Rectal smooth muscle tissue (tissue), 1 donor: ENCODE data around the gene CCDC192.

Experiments
- H3K27ac ChIP-seq: one replicate; pipeline ENCODE4 v1.7.0; 2013; ENCODE audit warnings: low read depth, low read length, inconsistent platforms
- H3K27me3 ChIP-seq: one replicate; pipeline ENCODE4 v1.7.0; 2013; ENCODE audit warnings: low read length; ENCODE audit not compliant: control insufficient read depth, insufficient read depth
- H3K36me3 ChIP-seq: one replicate; pipeline ENCODE4 v1.7.0; 2013; ENCODE audit warnings: low read length; ENCODE audit not compliant: control insufficient read depth, insufficient read depth
- H3K4me1 ChIP-seq: one replicate; pipeline ENCODE4 v1.7.0; 2013; ENCODE audit warnings: low read length; ENCODE audit not compliant: control insufficient read depth, insufficient read depth
- H3K4me3 ChIP-seq: one replicate; pipeline ENCODE4 v1.7.0; 2013; ENCODE audit warnings: low read length
- H3K9ac ChIP-seq: one replicate; pipeline ENCODE4 v1.7.0; 2013; ENCODE audit warnings: low read length

CCDC192 gene

DNA sequence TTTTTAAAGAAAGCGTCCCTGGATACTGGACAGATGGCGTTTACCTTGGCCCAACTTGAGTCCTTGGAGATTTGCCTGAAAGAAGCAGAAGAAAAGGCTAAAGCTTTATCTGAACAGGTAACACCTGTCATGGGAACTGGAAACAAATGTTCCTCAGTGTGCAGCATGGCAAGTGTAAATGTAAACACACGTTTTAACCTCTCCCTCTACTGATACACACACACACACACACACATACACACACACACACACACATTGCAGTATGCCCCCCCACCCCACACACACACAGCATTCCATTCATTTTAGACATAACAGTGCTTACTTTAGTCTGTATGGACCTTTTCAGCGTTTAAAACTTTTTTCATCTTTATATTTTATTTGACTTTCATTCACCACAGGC lies 51.1 kb downstream of the CCDC192 start:
- Histone ChIP-seq H3K27me3 (no peaks in the 10 kb centered on the region), H3K9ac (no peak overlapping the region), H3K4me1 (peaks cover 3% of the 10 kb centered on the region), H3K27ac (no peak overlapping the region), H3K36me3 (no peaks in the 10 kb centered on the region), H3K4me3 (no peak overlapping the region)

DNA sequence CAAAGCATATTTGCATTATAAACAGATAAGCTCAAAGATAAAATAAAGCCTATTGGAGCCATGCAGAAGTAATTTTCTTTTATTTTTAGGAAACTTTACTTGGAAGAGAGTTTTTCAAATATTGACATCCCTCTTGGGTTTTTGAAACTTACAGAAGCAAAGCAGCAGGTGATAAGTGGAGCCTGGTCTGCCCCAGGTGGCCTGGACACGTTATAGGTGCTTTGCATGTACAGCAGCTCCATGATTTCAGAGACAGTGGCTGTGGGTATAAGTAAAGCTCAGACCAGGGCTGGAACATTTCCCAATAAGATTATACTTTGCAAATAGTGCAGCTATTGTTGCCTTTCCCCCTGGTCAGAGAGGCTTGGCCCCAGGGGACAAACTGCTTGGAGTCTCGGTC lies 51.5 kb downstream of the CCDC192 start:
- no peaks in the 10 kb centered on the region for H3K27me3 ChIP-seq
- H3K4me3 ChIP-seq = no peak overlapping the region
- no peaks in the 10 kb centered on the region for H3K36me3 ChIP-seq
- no peak overlapping the region for H3K9ac ChIP-seq
- no peak overlapping the region for H3K27ac ChIP-seq
- peaks cover 3% of the 10 kb centered on the region for H3K4me1 ChIP-seq

DNA sequence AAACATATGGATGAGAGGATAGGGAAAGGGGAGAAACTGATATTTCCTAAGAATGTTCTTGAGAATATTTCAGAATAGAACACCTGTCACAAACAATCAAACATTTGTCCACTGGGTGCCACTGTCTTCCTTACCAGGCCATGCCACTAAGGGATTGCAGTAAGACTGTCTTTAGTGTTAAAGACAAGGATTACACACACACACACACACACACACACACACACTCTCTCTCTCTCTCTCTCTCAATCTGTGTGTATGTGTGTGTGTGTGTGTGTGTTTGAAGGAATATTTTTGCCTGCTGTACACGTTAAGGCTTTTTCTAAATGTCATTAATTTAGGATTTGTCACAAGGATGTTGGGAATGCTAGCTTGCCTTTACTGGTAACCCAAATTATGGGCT lies 54.4 kb downstream of the CCDC192 start:
- Histone ChIP-seq H3K9ac (no peak overlapping the region), H3K4me1 (peaks cover 8% of the 10 kb centered on the region), H3K36me3 (no peaks in the 10 kb centered on the region), H3K27me3 (no peaks in the 10 kb centered on the region), H3K4me3 (no peak overlapping the region), H3K27ac (peak overlapping the region; percentile 32)

DNA sequence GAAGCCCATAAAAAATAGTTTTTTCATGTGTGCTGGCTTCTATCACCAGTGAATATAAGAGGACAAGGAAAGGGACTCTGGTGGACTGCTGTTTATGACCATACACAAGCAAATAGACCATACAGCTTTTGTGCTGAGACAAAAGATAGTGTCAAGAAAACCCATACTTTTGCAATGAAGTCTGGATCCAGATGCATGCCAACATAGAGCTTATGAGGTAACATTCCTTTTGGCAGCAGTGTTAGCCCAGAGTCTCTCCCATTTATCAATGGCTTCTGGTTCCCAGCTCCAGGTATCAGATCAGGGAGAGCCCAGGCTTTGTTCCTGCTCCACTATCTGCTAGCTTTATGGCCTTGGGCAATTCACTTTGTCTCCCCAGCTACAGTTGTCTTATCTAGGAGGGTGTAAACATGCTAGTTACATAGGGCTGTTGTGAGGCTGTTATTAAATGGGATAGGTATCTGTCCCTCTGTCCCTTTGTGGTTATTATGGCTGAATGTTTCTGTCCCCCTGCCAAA lies 55.6 kb downstream of the CCDC192 start:
- no peaks in the 10 kb centered on the region for H3K27me3 ChIP-seq
- H3K4me1 ChIP-seq = peaks cover 8% of the 10 kb centered on the region
- no peak overlapping the region for H3K27ac ChIP-seq
- no peak overlapping the region for H3K9ac ChIP-seq
- H3K4me3 ChIP-seq = no peak overlapping the region
- no peaks in the 10 kb centered on the region for H3K36me3 ChIP-seq

GRCh38 chr5:127761869-127762268 lies 58.7 kb downstream of the CCDC192 start:
- no peaks in the 10 kb centered on the region for H3K27me3 ChIP-seq
- H3K9ac ChIP-seq = no peak overlapping the region
- H3K27ac ChIP-seq = no peak overlapping the region
- no peaks in the 10 kb centered on the region for H3K36me3 ChIP-seq
- H3K4me1 ChIP-seq = peaks cover 8% of the 10 kb centered on the region
- H3K4me3 ChIP-seq = no peak overlapping the region

- Histone ChIP-seq H3K4me3 (no peak overlapping the region), H3K27me3 (no peaks in the 10 kb centered on the region), H3K9ac (no peak overlapping the region), H3K27ac (no peak overlapping the region), H3K36me3 (no peaks in the 10 kb centered on the region), H3K4me1 (peaks cover 8% of the 10 kb centered on the region)
These were observed 59.2 kb downstream of the CCDC192 start for GRCh38 chr5:127762412-127762811.

DNA sequence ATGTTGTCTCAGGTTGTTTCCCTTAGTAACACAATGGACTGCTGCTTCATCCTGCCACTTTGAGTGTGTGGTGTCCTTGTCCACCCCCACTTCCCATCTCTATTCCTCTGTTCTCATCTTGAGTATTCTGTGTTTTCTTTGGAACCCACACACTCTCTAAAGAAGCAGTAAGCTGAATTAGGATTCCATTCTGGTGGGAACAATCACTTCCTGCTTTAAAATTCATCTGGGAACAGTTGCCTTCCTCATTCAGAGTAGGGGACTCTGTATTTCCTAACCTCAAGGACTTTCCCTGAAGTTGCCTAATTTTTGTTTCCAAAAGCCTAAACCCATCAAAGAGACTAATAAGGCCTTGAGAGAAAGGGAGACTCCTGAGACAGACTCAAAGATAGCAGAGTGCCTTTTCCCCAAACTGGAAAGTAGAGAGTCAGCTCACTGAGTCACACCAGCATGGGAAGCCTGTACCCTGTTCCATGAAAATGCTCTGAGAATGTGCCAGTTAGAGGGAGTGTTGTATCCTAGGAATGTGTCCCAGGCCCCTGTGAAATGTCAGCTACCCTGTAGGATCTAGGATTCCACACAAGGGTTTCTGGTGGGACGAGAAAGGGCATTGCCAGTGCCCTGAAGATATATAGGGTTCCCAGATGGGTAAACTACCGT lies 63.6 kb downstream of the CCDC192 start:
- H3K4me1 ChIP-seq = peaks cover 4% of the 10 kb centered on the region
- no peak overlapping the region for H3K27ac ChIP-seq
- H3K4me3 ChIP-seq = no peak overlapping the region
- no peaks in the 10 kb centered on the region for H3K27me3 ChIP-seq
- no peak overlapping the region for H3K9ac ChIP-seq
- H3K36me3 ChIP-seq = no peaks in the 10 kb centered on the region

DNA sequence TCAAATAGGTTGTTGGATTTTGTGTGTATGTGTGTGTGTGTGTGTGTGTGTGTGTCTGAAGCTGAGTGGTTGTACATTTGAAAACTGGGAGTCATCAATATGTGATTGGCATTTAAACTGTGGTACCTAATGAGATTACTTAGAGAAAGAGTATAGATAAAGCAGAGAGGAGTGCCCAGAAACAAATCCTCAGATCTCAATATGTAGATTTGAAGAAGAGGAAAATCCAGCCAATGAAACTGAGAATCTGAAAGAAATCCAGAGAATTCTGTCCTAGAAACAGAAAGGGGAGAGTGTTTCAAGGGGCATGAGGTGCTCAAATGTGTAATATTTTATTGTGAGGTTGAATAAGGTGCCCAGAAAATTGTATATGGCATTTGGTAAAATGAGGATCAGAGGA lies 66.2 kb downstream of the CCDC192 start:
- Histone ChIP-seq H3K36me3 (no peaks in the 10 kb centered on the region), H3K4me3 (no peak overlapping the region), H3K27me3 (no peaks in the 10 kb centered on the region), H3K9ac (no peak overlapping the region), H3K4me1 (no peaks in the 10 kb centered on the region), H3K27ac (no peak overlapping the region)

- no peak overlapping the region for H3K27ac ChIP-seq
- H3K4me3 ChIP-seq = no peak overlapping the region
- no peaks in the 10 kb centered on the region for H3K36me3 ChIP-seq
- no peaks in the 10 kb centered on the region for H3K27me3 ChIP-seq
- no peaks in the 10 kb centered on the region for H3K4me1 ChIP-seq
- H3K9ac ChIP-seq = no peak overlapping the region
These were observed 67.1 kb downstream of the CCDC192 start for GRCh38 chr5:127770272-127770671.

DNA sequence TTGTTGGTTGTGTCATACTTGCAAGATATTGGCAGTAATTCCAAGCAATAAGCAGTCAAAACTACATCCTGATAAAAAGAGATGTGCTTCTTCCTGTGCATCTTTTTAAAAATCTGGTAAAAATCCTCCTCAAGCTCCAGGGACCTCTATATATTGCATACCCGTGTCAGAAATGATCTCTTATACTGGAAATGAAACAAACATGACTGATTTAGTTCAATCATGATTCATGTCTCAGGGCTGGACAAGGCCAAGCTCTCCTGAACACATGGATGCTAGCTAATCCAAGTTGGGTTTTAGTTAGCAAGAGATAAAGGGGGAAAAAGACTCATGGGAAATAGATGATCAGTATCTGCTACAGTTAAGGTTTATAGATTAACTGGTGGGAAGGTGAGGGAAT lies 69.3 kb downstream of the CCDC192 start:
- no peak overlapping the region for H3K9ac ChIP-seq
- H3K36me3 ChIP-seq = no peaks in the 10 kb centered on the region
- H3K27me3 ChIP-seq = no peaks in the 10 kb centered on the region
- H3K4me3 ChIP-seq = no peak overlapping the region
- no peaks in the 10 kb centered on the region for H3K4me1 ChIP-seq
- no peak overlapping the region for H3K27ac ChIP-seq

DNA sequence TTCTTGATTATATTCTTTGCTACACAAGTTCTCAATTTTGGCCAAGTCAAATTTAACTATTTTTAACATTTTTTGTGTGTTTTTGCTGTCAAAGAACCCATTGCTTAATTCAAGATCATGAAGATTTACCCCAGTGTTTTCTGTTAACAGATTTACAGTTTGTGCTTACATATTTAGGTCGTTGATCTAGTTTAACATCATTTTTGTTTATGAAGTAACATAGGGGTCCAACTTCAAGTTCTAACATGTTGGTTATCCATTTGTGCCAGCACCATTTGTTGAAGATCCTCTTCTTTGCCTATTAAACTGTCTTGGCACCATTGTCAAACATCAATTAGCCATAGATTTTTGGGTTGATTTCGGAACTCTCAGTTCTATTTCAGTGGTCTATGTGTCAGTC lies 71.0 kb downstream of the CCDC192 start:
- no peak overlapping the region for H3K4me3 ChIP-seq
- H3K4me1 ChIP-seq = no peaks in the 10 kb centered on the region
- no peak overlapping the region for H3K9ac ChIP-seq
- no peak overlapping the region for H3K27ac ChIP-seq
- H3K27me3 ChIP-seq = no peaks in the 10 kb centered on the region
- no peaks in the 10 kb centered on the region for H3K36me3 ChIP-seq

- H3K27ac ChIP-seq = no peak overlapping the region
- no peaks in the 10 kb centered on the region for H3K4me1 ChIP-seq
- H3K9ac ChIP-seq = no peak overlapping the region
- H3K27me3 ChIP-seq = no peaks in the 10 kb centered on the region
- H3K36me3 ChIP-seq = no peaks in the 10 kb centered on the region
- no peak overlapping the region for H3K4me3 ChIP-seq
These were observed 73.3 kb downstream of the CCDC192 start for GRCh38 chr5:127776477-127776876.

- no peak overlapping the region for H3K4me3 ChIP-seq
- no peaks in the 10 kb centered on the region for H3K4me1 ChIP-seq
- H3K27ac ChIP-seq = no peak overlapping the region
These were observed 74.8 kb downstream of the CCDC192 start for GRCh38 chr5:127777957-127778356.

More at GRCh38 chr5:127777957-127778356, 74.8 kb downstream of the CCDC192 start:
- no peak overlapping the region for H3K9ac ChIP-seq
- no peaks in the 10 kb centered on the region for H3K36me3 ChIP-seq
- no peaks in the 10 kb centered on the region for H3K27me3 ChIP-seq
